ENCODE results near the gene NEURL3.
A peak's percentile ranks its signal among the peaks of the same experiment; 100 is the strongest.
"Not testable (repeated sequence)": the region's sequence is repeated elsewhere in the genome, so short reads cannot be mapped to it uniquely, and the experiment has no call there.

NEURL3 gene

DNA sequence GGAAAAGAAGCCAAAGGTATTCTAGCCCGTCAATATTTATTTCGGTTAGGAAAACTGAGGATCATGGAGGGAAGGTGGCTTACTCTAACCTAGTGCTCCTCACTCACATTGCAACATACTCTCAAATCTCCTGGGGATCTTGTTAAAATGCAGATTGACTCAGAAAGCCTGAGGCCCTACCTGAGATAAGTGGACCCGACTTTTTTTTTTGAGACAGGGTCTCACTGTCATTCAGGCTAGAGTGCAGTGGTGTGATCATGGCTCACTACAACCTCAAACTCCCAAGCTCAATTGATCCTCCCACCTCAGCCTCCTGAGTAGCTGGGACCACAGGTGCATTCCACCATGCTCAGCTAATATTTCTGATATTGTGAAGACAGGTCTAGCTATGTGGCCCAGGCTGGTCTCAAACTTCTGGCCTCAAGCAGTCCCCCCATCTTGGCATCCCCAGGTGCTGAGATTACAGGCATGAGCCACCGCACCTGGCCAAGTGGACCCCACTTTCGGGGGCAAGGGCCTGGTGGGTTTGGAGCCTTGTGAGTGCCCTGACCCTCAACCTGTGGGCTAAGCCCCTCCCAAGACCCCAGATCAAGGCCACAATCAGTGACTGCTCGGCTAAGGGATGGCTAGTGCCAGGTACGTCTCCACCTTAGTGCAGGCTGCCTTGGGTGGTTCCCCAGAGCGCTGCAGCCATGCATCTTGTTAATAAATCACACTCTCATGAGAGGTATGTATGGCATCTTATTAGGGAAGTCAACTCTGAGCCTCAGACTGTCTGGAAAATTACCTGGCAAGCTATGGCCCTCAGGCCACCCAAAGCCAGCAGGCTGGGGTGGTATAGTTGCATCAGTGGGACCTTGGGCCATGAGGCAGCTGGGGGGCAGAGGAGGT lies 1.1 kb upstream of the NEURL3 start:
- DNase-seq, result no peak

DNA sequence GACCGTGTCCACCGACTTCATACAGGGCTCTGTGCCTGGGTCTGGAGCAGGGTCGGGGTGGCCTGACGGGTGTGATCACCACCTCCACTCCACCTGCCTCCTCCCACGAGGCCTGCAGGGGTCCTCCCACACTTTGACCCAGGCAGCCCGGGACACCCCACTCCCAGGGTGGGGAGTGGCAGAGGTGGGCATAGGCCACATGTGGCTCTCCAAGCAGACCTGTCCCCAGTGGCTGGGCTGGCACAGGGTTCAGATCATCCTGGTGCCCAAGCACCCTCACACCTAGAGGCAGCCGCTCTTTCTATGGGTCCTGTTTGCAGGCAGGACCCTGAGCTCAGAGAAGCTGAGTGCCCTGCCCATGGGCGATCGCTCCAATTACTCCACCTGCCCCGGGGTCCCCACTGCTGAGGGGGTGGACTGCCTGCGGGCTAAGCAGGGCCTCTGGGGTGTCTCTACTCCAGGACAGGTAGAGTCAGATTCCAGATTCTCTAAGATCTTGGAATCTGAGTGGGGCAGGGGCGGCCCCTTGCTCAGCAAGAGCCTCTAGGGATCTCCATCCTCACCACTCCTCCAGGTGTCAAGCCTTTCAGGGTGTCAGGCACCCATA lies 1.4 kb downstream of the NEURL3 start:
- DNase-seq, result no peak

DNA sequence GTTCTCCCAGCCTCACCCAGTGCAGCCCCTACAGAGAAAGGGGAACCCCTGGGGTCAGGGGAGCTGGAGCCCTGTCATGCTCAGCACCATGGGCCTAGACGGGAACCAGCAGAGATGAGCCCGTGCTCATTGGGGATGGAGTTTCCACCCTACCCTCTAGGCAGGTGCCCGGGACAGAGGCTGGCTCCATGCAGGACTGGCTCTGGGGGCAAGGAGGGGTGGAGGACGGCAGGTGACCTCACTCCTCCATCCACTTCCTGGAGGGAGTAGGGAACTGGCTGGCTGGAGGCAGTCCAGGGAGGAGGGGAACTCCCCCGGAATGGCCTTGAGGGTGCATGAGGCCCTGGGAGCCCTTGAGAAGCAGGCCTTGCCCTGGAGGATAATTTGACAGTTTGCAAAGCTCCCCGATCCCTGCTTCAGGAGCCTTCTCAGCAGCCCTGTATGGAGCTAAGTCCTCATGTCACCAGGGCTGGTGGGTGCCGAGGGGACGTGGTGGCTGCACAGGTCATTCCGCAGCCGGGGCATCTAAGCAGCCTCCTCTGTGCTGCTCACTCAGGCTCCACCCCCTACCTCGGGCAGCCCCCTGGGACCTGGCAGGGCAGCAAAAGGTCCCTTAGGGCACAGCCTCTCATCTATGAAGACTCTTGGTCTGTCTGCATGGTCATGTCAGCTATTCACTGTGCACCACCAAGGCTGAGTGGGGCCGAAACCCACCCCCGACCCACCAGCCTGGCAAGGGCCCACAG lies 2.1 kb downstream of the NEURL3 start:
- no peak for DNase-seq

DNA sequence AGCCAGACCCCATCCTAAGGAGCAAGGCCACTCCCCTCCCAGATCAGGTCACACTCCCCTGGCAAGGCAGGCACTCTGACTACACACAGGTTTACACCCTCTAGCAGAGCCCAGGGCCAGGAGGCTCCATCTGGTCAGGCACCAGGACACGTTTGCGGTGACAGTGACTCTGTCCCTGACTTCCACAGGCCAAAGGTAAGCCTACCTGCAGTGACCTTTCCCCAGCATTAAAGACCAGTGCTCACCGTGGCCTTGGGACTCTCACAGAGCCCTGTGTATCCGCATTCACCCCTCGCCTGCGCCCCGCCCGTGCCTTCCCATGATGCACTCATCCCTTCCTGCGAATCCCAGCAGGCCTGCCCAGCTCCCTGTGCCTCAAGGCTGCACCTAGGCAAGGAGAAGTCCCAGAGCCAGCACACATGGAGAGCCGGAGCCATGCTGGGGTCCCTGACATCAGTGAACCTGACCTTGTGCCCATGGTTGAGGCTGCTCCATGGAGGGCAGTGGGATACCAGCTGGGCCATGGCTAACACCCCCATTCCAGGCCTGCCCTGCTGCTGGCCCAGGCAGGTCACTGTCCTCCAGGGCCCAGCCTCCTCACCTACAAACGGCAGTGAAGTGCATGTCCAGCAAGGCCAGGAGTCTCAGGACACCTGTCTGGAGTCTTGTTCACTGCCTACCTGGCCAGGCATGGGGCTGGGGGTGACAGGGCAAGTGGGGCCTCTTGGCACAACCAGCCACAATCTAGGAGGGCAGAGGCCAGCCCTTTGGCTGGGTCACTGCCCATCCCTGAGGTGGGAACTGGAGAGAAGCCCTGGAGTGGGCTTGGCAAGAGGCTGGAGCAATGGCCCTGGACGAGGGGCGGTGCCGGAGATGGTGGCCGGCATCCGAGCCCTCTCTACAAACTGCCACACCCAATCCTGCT lies 3.0 kb downstream of the NEURL3 start:
- DNase-seq, result no peak

DNA sequence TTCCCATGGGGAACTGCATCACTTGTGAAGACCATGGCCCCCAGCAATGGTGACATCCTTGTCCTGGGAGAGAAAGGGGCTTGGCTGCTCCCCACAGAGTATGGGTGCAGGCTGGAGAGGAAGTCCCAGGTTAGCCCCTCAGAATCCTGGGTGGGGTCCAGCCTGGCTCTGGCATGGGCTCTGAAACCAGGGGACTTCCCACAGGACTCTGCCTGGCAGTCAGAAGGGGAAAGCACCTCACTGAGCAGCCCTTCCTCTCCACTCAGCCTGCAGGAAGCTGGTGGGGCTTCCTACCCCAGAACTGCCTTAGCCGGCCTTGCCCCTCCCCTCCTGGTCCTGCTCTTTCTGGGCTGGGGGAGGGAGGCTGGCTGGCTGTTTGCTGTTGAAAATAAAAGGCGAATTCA lies 3.7 kb downstream of the NEURL3 start:
- no peak for DNase-seq

DNA sequence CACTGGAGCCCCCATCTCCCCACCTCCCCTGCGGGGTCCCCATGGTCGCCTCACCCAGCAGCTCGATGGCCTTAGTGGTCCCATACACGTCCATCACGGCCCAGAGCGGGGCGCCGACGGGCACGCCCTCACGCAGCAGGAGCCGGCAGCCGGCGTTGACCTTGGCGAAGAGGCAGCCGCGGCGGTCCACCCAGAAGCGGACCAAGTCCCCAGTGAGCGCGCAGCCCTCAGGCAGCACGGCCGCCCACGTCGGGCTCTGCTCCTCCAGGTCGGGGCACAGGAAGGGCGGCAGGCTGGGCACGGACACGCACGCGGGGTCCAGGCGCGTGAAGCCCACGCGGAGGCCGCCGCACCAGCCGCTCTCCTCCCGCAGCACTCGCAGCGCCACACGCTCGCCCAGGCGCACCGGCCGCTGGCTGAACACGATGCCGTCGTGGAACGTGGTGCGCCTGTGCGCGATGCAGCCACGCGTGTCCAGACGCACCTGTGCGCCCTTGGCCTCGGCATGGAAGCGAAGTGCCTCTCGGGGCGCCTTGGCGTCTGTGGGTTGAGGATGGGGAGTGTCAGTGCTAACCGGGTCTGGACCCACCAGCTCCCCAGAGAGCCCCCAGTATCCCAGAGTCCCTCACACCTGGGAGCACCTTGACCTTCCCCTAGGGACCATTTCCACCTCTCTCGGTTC lies 4.6 kb downstream of the NEURL3 start:
- no peak for DNase-seq

DNA sequence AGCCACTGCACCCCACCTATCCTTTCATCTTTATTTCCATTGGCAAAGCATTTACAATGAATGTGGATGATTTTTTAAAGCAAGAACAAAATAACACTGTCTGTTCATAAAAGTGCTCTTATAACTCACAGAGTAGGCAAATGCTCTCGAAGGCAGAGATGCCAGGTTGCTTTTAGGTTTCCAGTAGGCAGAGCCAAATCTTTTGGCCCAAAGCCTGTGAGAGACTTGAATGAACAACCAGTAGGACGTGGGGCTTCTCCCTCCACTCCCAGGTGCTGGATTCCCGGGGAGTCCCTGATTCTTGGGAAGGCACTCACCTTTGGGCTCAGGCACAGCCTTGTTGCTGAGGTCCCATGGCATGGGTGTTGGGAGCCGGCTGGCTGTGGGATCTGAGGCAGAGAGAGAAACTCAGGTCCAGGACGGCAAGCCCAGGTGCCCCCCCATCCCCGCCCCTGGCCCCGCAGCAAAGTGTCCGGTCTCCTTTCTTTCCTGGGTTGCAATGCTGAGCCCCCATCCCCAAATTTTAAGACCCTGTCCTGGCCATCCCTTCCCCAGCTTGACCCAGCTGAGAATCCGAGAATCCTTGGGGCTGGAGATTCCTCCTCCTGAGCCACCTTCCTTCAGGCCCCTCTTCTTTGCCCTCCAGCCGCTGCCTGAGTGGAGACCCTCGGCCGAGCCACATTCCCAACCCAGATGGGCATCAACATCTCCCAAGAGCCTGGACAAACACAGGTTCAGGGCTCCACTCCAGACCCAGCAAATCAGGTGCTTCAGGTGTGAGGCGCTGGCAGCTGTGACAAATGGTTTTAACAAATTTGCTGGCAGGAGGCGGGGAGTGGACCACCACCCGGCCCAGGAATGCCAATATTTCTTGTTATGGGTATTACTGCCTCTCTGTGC lies 5.8 kb downstream of the NEURL3 start:
- no peak for DNase-seq

DNA sequence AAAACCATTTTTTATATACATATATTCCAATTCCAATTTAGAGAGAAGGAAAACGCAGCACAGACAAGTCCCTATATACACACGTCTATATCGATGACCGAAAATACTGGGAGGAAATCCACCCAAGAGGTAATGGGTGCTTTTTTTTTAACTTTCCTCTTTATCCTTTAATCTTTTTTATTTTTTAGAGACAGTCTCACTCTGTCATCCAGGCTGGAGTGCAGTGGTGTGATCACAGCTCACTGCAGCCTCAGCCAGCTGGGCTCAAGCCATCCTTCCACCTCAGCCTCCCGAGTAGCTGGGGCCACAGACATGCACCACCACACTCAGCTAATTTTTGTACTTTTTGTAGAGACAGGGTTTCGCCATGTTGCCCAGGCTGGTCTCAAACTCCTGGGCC lies 6.5 kb downstream of the NEURL3 start:
- DNase-seq, result not testable (repeated sequence)

DNA sequence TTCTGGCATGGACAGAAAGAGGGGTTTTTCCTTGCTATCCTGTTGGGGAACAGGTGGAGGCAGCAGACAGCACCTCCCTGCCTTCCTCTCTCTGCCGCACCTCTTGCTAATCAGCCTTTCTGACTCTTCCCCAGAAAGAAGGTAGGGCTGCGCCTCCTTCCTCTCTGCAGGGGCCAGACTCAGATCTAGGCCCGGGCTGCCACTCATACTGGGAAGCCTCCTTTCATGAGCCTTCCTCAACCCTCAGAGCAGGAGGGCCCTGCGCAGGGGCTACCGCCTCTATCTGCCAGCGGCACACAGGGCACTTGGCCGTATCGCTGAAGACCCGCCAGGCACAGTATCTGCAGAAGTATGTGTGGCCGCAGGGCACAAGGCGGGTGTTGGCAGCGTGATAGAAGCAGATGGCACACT lies 7.1 kb downstream of the NEURL3 start:
- no peak for DNase-seq

DNA sequence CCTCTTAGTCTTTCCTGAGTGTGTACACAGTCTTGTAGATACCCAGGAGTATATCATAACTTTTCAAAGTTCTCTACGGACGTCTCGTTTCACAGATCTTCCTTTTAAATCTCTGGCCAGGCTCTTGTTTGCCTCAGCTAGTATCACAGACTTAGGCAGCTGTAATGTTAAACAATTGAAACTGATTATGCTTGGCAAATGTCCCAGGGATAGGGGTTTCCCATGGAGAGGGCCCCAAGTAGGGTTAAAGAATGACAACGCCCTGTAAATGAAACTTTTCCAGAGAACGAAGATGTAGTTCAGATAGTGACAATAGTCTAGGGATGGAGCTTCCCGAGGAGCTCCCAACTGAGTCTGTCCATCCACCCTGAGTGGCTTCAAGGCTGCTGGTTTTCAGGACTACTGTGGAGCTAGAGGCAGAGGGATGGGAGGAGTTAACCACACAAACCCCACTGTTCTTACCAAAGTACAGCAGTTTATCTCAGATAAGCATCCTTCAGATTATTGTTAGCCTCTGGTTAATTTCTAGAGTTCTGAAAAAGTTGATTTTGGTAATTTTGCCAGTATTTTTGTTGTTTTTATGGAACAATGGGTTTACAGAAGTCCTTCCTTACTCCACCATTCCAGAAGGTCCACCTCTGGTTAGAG lies 9.1 kb downstream of the NEURL3 start:
- DNase-seq, result no peak

DNA sequence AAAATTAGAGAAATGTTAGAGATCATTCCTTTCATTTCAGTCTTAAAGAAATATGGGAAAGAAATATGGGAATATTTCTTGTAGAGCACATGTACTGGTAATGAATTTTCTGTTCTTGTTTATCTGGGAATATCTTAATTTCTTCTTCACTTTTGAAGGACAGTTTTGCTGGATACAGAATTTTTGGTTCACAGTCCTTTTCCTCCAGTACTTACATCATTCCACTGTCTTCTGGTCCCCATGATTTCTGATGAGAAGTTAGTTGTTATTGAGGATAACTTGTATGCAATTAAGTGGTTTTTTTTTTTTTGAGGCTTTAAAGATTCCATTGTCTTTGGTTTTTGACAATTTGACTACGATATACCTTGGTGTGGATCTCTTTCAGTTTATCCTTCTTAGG lies 11.0 kb downstream of the NEURL3 start:
- DNase-seq, result no peak

DNA sequence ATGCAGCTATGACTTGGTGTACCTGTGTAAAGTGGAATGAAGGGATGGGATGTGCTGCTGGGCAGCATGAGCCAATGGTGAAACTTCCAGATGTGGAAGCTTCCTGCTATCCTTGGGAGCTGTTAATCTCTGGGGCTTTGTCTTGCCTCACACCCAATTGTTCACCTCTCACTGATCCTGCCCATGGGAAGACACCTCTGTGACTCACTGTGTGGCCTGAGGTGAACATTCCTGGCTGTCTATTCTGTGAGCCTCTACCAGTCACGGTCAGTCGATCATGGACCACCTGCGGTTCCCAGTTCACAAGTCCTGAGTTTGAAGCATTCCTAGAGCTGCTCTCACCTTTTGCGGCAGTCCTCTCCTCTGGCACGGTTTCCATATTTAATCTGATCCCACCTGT lies 12.1 kb downstream of the NEURL3 start:
- DNase-seq, result no peak

DNA sequence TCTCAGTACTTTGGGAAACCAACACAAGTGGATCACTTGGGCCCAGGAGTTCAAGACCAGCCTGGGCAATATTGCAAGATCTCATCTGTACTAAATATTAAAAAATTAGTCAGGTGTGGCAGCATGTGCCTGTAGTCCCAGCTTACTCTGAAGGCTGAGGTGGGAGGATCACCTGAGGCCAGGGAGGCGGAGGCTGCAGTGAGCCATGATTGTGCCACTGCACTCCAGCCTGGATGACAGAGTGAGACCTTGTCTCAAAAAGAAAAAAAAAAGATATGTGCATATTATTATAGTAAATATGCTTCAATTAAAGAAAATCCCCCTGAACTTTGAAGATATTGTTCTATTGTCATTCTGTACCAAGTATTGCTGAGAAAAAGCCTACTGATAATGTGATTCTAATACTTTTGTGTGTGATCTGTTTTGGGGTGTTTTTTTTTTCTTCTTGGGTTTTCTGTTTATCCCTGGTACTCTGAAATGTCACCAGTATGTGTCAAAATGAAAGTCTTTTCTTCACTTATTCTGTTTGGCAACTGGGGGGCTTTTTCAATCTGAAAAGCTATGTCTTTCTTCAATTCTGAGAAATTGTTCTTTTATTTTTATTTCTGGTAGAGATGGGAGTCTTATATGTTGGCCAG lies 13.2 kb downstream of the NEURL3 start:
- DNase-seq, result no peak

DNA sequence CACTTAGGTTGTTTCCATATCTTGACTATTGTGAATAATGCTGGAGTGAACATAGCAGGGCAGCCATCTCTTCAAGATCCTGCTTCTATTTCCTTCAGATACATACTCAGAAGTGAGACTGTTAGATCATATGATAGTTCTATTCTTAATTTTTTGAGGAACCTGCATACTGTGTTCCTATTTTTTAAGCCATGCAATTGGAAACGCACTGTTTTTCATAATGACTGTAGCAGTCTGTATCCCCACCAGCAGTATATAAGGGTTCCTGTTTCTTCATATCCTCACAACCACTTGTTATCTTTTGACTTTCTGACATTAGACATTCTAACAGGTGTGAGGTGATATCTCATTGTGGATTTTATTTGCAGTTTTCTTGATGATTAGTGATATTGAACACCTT lies 15.5 kb downstream of the NEURL3 start:
- DNase-seq, result no peak

DNA sequence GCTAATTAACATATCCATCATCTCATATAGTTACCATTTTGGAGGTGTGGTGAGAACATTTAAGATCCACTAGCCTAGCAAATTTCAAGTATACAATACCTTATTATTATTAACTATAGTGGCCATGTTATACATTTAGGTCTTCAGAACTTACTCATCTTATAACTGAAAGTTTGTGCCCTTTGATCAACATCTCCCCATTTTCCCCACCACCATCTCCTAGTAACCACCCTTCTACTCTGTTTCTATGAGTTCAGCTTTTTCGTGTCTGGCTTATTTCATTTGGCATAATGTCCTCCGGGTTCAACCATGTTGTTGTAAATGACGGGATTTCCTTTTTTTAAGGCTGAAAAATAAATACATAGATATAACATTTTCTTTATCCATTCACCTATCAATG lies 15.9 kb downstream of the NEURL3 start:
- no peak for DNase-seq

DNA sequence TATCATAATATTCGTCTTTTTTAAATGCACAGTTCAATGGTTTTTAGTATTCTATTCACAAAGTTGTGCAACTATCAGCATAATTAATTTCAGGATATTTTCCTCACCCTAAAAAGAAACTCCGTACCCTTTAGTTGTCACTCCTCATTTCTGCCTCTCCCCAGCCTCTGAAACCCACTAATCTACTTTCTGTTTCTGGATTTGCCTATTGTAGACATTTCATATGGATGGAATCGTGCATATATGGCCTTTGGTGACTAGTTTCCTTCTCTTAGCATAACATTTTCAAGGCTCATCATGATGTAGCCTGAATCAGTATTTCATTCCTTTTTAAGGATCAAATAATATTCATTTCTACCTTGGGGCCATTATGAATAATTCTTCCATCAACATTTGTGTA lies 18.5 kb downstream of the NEURL3 start:
- DNase-seq, result no peak

DNA sequence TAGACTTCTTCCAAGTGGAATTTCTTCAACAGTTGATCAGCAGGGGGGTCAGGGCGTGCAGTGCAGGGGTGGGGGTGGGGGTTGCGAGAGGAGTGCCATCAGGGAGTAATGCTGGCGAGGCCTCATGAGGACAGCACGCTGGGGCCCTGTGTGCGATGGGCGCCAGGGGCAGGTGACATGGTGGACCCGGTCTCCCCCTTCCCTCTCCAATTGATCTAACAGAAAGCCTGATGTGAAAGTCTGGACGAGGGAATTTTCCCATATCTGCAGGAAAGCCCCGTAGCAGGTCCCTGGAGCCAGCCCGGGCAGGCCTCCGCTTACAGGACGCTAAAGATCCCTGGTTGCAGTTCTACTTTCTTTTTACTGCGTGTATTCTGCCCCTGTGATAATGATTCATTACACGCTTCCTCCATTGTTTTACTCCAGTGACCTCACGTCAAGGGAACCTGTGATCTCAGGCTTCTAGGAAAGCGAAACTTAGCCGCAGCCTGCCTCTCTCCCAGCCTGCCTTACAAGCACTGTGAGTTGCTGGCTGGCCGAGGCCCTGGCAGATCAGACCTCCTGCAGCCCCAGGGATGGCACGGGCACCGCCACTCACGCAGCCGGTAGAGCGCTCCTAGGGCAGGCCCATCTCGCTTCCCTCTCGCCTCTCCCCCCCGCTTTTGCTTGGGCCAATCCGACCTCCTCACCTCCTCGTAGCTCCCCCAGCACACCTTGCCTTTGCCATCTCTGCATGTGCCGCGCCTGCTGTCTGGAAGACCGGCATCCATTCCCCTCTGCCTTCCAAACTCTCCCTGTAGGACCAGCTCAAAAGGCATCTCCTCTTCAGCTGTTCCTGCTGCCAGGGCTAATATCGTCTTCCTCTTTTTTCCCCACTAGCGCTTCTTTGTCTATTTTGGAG lies 19.2 kb downstream of the NEURL3 start:
- DNase-seq, result peak; percentile 86 to 89

DNA sequence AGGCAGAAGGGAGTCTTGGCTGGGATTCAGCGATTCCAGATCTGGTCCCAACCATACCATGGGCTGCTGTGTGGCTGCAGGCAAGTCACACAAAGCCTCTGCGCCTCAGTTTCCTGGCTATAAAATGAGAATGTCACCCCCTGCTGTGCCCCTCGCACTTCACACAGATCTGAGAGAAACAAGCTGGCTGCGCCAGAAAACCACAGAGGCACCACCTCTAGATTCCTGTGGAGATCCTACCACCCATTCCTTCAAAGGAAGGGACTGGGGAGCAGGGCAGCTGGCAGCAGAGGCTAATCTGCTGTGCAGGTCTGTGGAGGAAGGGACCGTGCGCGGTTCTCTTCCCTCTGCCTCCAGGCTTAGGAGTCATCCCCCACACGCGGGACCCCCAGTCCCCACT lies 19.8 kb downstream of the NEURL3 start:
- no peak for DNase-seq

DNA sequence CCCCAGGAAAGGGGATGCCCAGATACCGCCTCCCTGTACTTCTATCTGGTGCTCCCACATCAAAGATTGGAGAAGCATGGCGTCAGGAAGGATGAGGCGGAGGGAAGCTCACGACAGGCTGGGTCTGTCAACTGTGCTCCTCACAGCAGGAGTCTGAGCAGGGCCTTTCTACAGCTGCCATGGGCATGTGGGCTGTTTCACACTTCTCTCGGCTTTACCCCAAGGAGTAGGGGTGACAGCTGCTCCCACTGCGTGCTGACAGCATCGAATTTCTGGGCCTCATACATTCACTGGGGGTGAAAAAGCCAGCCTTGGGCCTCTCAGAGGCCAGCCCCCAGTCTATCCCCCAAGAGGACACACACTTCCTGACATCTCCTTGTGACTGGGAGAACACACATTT lies 21.1 kb downstream of the NEURL3 start:
- no peak for DNase-seq
